Measurements from ENCODE around the gene ZFC3H1. TPM values are rescaled to one million over a fixed set of nuclear protein-coding genes. Genes with fewer than 3 reads are reported as not detected.

Gene ZFC3H1
- 10 to 100 TPM; 23.4 to 32.5 (median 30.5) TPM for total RNA-seq (2021; fragmentation: NEBNext Ultra II Directional; extraction: Animal tissue kit (Norgen Biotek cat#: 25700))
- long read RNA-seq, transcript ZFC3H1-206 (2 exons, 1,771 nt): major isoform, 10 of 28 reads
- long read RNA-seq, partial matches to known transcripts: 15 of 28 reads
- long read RNA-seq, other reads (novel, unspliced or antisense): 3 of 28 reads

- Mint-ChIP-seq H3K36me3 (ENCODE audit: low read depth) (peaks cover 38% of the 10 kb centered on the region), H3K4me1 (ENCODE audit: low read depth) (peaks cover 41% of the 10 kb centered on the region), H3K27me3 (ENCODE audit: insufficient read depth) (peaks cover 2% of the 10 kb centered on the region), H3K4me3 (peak within 1 kb of the TSS; percentile 97), H3K9me3 (peaks cover 4% of the 10 kb centered on the region; the same call in 1 of the 2 replicates), H3K27ac (peak within 1 kb of the TSS; percentile 100)
- TF ChIP-seq CTCF (IDR thresholded peaks at IDR 0.05): peak; percentile 62
- peak; percentile 99 for DNase-seq
Observed at GRCh38 chr12:71663561-71664410, at the start of gene ZFC3H1, which contains the start of gene THAP2. Gene ZFC3H1 (minus strand): TSS chr12:71663848. CDS start chr12:71663610, 238 bp downstream. Gene THAP2 (plus strand): TSS chr12:71664301. CDS start chr12:71664510, 209 bp downstream.

GRCh38 chr12:71710276-71711125 is 46.9 kb upstream of the ZFC3H1 start:
- H3K4me1 Mint-ChIP-seq (ENCODE audit: low read depth): peaks cover 35% of the 10 kb centered on the region
- H3K4me3 Mint-ChIP-seq: peak overlapping the region; percentile 58
- DNase-seq: peak; percentile 82
- no peaks in the 10 kb centered on the region for H3K9me3 Mint-ChIP-seq
- H3K27ac Mint-ChIP-seq: peak overlapping the region; percentile 88
- TF ChIP-seq CTCF (IDR thresholded peaks at IDR 0.05): no peak
- peaks cover 7% of the 10 kb centered on the region; the same call in 1 of the 2 replicates for H3K36me3 Mint-ChIP-seq (ENCODE audit: low read depth)
- H3K27me3 Mint-ChIP-seq (ENCODE audit: insufficient read depth): no peaks in the 10 kb centered on the region; the same call in 1 of the 2 replicates

- no peaks in the 10 kb centered on the region; the same call in 1 of the 2 replicates for H3K27me3 Mint-ChIP-seq (ENCODE audit: insufficient read depth)
Observed at GRCh38 chr12:71708658-71709057, 45.0 kb upstream of the ZFC3H1 start.

GRCh38 chr12:71704920-71705319 is 41.3 kb upstream of the ZFC3H1 start:
- TF ChIP-seq CTCF (IDR thresholded peaks at IDR 0.05): no peak
- Mint-ChIP-seq H3K27ac (no peak overlapping the region), H3K4me1 (ENCODE audit: low read depth) (peaks cover 33% of the 10 kb centered on the region), H3K36me3 (ENCODE audit: low read depth) (peaks cover 8% of the 10 kb centered on the region; the same call in 1 of the 2 replicates), H3K9me3 (no peaks in the 10 kb centered on the region), H3K27me3 (ENCODE audit: insufficient read depth) (no peaks in the 10 kb centered on the region; the same call in 1 of the 2 replicates), H3K4me3 (no peak overlapping the region)
- DNase-seq: no peak

More at GRCh38 chr12:71708658-71709057, 45.0 kb upstream of the ZFC3H1 start:
- no peak overlapping the region for H3K27ac Mint-ChIP-seq
- H3K4me1 Mint-ChIP-seq (ENCODE audit: low read depth): peaks cover 35% of the 10 kb centered on the region
- H3K36me3 Mint-ChIP-seq (ENCODE audit: low read depth): peaks cover 7% of the 10 kb centered on the region; the same call in 1 of the 2 replicates
- DNase-seq: no peak
- no peak overlapping the region for H3K4me3 Mint-ChIP-seq
- H3K9me3 Mint-ChIP-seq: no peaks in the 10 kb centered on the region
- no peak for TF ChIP-seq CTCF (IDR thresholded peaks at IDR 0.05)

- no peak overlapping the region for H3K4me3 Mint-ChIP-seq
- no peaks in the 10 kb centered on the region; the same call in 1 of the 2 replicates for H3K27me3 Mint-ChIP-seq (ENCODE audit: insufficient read depth)
- peaks cover 21% of the 10 kb centered on the region for H3K36me3 Mint-ChIP-seq (ENCODE audit: low read depth)
- no peak for DNase-seq
- no peak overlapping the region for H3K27ac Mint-ChIP-seq
- H3K4me1 Mint-ChIP-seq (ENCODE audit: low read depth): peaks cover 16% of the 10 kb centered on the region
- TF ChIP-seq CTCF (IDR thresholded peaks at IDR 0.05): no peak
- H3K9me3 Mint-ChIP-seq: no peaks in the 10 kb centered on the region
Observed at GRCh38 chr12:71703206-71703605, 39.6 kb upstream of the ZFC3H1 start.

Measured in HFFc6 (cell line).